BJ (cell line): ENCODE results near the gene SSC4D. TPM values are rescaled to one million over a fixed set of nuclear protein-coding genes. Genes with fewer than 3 reads are reported as not detected.
"Not testable (repeated sequence)": the region's sequence is repeated elsewhere in the genome, so short reads cannot be mapped to it uniquely, and the experiment has no call there.

Source experiments
- CTCF ChIA-PET: fragments of 350-600 bp; formaldehyde crosslinking; extraction: SDS; loops from one replicate; lab custom pipeline; 2021; ENCODE audit warnings: antibody characterized with exemption, inconsistent platforms; lab: Yijun Ruan, JAX
- POLR2A ChIA-PET: fragments of 300-600 bp; sonication (Branson Sonifier 250); formaldehyde crosslinking; extraction: SDS; loops from one replicate; lab custom pipeline; 2021; ENCODE audit warnings: antibody characterized with exemption; lab: Charles Lee
- DNase-seq: peaks from one replicate; pipeline ENCODE4 v3.0.0-alpha.2; 2011; ENCODE audit warnings: low read depth
- H3K27me3 ChIP-seq: 2 replicates; pipeline ENCODE4 v1.6.0; 2011; ENCODE audit warnings: low read length; ENCODE audit not compliant: control insufficient read depth, insufficient read depth
- H3K36me3 ChIP-seq: 2 replicates; pipeline ENCODE4 v1.5.1; 2011; ENCODE audit warnings: low read length; ENCODE audit not compliant: control insufficient read depth, insufficient read depth
- H3K4me3 ChIP-seq: 2 replicates; pipeline ENCODE4 v1.5.1; 2011; ENCODE audit warnings: low read depth, mild to moderate bottlenecking, control low read depth, low read length
- polyA plus RNA-seq: library from polyadenylated mRNA; depleted of rRNA; stranded (reverse); fragments of >200 nt; gene quantifications from 2 replicates; pipeline ENCODE4 v1.2.3, GENCODE V29; 2011
- TF ChIP-seq, protein P1 (sequence below): IDR thresholded peaks from 2 replicates; pipeline ENCODE4 v1.5.1; 2011; ENCODE audit warnings: low read depth, mild to moderate bottlenecking, control low read depth, inconsistent platforms, low read length, moderate library complexity; ENCODE audit not compliant: insufficient read depth

The SSC4D gene
- polyA plus RNA-seq, 1 experiment: 0.92 TPM

- ChIA-PET POLR2A (no interaction called here), CTCF (interaction anchor here (0.6 to 1.6 kb wide), 3 partner anchors 85 to 113 kb away, joined by 3 read pairs; no protein-coding TSS in a partner anchor)
- TF ChIP-seq, protein P1, sequence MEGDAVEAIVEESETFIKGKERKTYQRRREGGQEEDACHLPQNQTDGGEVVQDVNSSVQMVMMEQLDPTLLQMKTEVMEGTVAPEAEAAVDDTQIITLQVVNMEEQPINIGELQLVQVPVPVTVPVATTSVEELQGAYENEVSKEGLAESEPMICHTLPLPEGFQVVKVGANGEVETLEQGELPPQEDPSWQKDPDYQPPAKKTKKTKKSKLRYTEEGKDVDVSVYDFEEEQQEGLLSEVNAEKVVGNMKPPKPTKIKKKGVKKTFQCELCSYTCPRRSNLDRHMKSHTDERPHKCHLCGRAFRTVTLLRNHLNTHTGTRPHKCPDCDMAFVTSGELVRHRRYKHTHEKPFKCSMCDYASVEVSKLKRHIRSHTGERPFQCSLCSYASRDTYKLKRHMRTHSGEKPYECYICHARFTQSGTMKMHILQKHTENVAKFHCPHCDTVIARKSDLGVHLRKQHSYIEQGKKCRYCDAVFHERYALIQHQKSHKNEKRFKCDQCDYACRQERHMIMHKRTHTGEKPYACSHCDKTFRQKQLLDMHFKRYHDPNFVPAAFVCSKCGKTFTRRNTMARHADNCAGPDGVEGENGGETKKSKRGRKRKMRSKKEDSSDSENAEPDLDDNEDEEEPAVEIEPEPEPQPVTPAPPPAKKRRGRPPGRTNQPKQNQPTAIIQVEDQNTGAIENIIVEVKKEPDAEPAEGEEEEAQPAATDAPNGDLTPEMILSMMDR: no peak
- DNase-seq: no peak
- Histone ChIP-seq H3K36me3 (no peaks in the 10 kb centered on the region), H3K27me3 (no peaks in the 10 kb centered on the region), H3K4me3 (no peak overlapping the region)
Observed at GRCh38 chr7:76427635-76428034, 18.1 kb upstream of the SSC4D start.

DNA sequence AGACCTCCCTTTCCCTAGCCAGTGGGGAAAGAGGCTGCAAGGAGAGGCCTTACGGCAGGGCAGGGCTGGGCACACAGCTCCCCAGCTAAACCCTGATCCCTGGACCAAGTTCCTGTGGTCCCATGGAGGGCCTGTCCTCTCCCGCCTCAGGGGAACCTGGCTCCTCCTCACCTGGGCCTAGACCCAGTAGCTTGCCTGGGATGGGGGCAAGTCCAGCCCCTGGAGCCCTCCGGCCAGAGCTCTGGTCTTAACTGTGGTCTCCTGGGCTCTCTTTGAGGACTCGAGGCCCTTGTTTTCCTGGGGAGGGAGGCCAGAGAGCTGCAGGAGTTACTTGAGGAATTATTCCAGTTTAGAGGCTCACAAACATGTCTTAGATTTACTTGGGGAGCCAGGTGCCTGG, 16.7 kb upstream of the SSC4D start:
- no peak for DNase-seq
- TF ChIP-seq, protein P1: no peak
- H3K36me3 ChIP-seq: no peaks in the 10 kb centered on the region
- POLR2A ChIA-PET: no interaction called here
- H3K4me3 ChIP-seq: no peak overlapping the region
- CTCF ChIA-PET: no interaction called here
- no peaks in the 10 kb centered on the region for H3K27me3 ChIP-seq

DNA sequence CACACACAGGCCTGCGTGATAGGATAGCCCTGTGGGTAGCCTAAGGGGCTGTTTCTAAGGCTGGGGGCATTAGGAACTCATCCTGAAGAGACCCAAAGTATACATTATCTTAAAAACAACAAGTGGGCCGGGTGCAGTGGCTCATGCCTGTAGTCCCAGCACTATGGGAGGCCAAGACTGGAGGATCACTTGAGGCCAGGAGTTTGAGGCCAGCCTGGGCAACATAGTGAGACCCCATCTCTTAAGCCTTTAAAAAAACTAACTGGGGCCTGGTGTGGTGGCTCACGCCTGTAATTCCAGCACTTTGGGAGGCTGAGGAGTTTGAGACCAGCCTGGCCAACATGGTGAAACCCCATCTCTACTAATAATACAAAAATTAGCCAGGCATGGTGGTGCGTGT, 16.1 kb upstream of the SSC4D start:
- H3K36me3 ChIP-seq, H3K27me3 ChIP-seq, H3K4me3 ChIP-seq, POLR2A ChIA-PET, DNase-seq: not testable (repeated sequence)
- CTCF ChIA-PET: interaction anchor here (0.6 kb wide), 1 partner anchor 241 kb away, joined by 4 read pairs; no protein-coding TSS in a partner anchor

DNA sequence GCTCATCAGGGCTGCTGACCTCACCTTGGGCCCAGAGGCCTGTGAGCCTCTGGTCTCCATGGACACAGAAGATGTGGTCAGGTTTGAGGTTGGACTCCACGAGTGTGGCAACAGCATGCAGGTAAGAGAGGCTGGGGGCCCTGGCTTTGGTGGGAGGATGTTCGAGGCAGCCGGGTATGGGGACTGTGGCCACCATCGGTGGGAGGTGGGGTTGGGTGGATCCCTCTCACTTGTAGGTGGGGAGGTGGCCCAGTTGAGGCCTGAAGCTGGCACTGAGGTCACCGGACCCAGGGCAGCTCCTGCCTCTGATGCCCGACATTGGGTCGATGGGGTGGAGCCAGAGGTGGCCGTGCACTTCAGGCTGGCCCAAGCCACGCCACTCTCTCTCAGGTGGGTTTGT, 15.7 kb upstream of the SSC4D start:
- Histone ChIP-seq H3K4me3 (no peak overlapping the region), H3K36me3 (no peaks in the 10 kb centered on the region), H3K27me3 (no peaks in the 10 kb centered on the region)
- CTCF ChIA-PET: interaction anchor here (0.6 kb wide), 1 partner anchor 241 kb away, joined by 4 read pairs; no protein-coding TSS in a partner anchor
- TF ChIP-seq, protein P1: no peak
- POLR2A ChIA-PET: no interaction called here
- no peak for DNase-seq

GRCh38 chr7:76424413-76425111, 15.1 kb upstream of the SSC4D start, which contains the start of gene ZP3:
Gene ZP3, plus strand, starts transcription at chr7:76424950. Its CDS starts 15 bp downstream, at chr7:76424965.
- CTCF ChIA-PET: interaction anchor here (0.6 to 1.1 kb wide), 2 partner anchors 106 to 240 kb away, joined by 3 to 4 read pairs; no protein-coding TSS in a partner anchor
- POLR2A ChIA-PET: no interaction called here
- Histone ChIP-seq H3K36me3 (no peaks in the 10 kb centered on the region), H3K4me3 (no peak within 1 kb of the TSS), H3K27me3 (no peaks in the 10 kb centered on the region)
- DNase-seq: no peak
- TF ChIP-seq, protein P1: no peak
